ENCODE data around the gene KIAA1671. TPM values are rescaled to one million over a fixed set of nuclear protein-coding genes. Genes with fewer than 3 reads are reported as not detected.

KIAA1671 gene
- total and polyA plus RNA-seq, 2 of the 13 experiments (the other 11 are each of a cell fraction or from before 2014, with no cell fraction given), result 13.5 to 13.6 TPM

- TF ChIP-seq ZNF646 (CRISPR knock-in tag; IDR thresholded peaks at IDR 0.05) (no peak), SKIL (CRISPR knock-in tag; IDR thresholded peaks at IDR 0.05; ENCODE audit: borderline replicate concordance) (peak; percentile 36), NFIC (IDR thresholded peaks at IDR 0.05; ENCODE audit: low read length) (no peak), HNF1B (CRISPR knock-in tag; IDR thresholded peaks at IDR 0.05) (peak; percentile 8; the same call in 1 of the 2 replicates), ZNF747 (CRISPR knock-in tag; IDR thresholded peaks at IDR 0.05; ENCODE audit: borderline replicate concordance) (no peak), GATAD2A (CRISPR knock-in tag; IDR thresholded peaks at IDR 0.05) (no peak), ELF3 (CRISPR knock-in tag; IDR thresholded peaks at IDR 0.05) (no peak; the same call in 1 of the 2 replicates), ZNF276 (CRISPR knock-in tag; IDR thresholded peaks at IDR 0.05; ENCODE audit: low read depth) (no peak), HNRNPL (IDR thresholded peaks at IDR 0.05; ENCODE audit: low read depth, low read length) (peak; percentile 95), ZNF75D (CRISPR knock-in tag; IDR thresholded peaks at IDR 0.05; ENCODE audit: borderline replicate concordance) (no peak), GMEB2 (CRISPR knock-in tag; IDR thresholded peaks at IDR 0.05; ENCODE audit: low read depth) (no peak), BATF2 (CRISPR knock-in tag; IDR thresholded peaks at IDR 0.05) (no peak), SYNCRIP (IDR thresholded peaks at IDR 0.05; ENCODE audit: insufficient read depth, low read depth, low read length) (no peak), ZNF121 (CRISPR knock-in tag; IDR thresholded peaks at IDR 0.05) (no peak)
These were observed 158.5 kb downstream of the KIAA1671 start (continued) for GRCh38 chr22:25110846-25111578.
